HL-60 (cell line): ENCODE data around the gene DNMT1.

Experiments used
- SPI1 ChIP-seq: IDR thresholded peaks from 2 replicates; pipeline ENCODE4 v1.6.1; 2012; ENCODE audit warnings: low read depth, mild to moderate bottlenecking, borderline replicate concordance
- TF ChIP-seq, protein P1 (sequence below): IDR thresholded peaks from one replicate; pipeline ENCODE4 v1.5.1; 2011; ENCODE audit warnings: low read length, control low read depth, inconsistent platforms; ENCODE audit not compliant: insufficient read depth

DNA sequence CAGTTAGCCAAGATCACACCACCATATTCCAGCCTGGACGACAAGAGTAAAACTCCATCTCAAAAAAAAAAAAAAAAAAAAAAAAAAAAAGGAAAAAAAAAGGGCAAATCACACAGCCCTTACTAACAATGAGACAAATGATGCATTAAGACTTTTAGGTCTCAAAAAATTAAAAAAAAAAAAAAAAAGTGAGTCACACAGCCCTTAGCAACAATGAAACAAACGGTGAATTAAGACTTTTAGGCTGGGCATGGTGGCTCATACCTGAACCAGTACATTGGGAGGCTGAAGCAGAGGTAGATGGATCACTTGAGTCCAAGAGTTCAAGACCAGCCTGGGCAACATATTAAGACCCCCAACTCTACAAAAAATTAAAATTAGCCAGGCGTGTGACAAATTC, 42.7 kb downstream of the DNMT1 start:
- TF ChIP-seq, protein P1, sequence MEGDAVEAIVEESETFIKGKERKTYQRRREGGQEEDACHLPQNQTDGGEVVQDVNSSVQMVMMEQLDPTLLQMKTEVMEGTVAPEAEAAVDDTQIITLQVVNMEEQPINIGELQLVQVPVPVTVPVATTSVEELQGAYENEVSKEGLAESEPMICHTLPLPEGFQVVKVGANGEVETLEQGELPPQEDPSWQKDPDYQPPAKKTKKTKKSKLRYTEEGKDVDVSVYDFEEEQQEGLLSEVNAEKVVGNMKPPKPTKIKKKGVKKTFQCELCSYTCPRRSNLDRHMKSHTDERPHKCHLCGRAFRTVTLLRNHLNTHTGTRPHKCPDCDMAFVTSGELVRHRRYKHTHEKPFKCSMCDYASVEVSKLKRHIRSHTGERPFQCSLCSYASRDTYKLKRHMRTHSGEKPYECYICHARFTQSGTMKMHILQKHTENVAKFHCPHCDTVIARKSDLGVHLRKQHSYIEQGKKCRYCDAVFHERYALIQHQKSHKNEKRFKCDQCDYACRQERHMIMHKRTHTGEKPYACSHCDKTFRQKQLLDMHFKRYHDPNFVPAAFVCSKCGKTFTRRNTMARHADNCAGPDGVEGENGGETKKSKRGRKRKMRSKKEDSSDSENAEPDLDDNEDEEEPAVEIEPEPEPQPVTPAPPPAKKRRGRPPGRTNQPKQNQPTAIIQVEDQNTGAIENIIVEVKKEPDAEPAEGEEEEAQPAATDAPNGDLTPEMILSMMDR: no peak
- TF ChIP-seq SPI1: no peak
